Vagina (tissue), 2 donors: Measurements from ENCODE around the gene XPNPEP1. TPM values are rescaled to one million over a fixed set of nuclear protein-coding genes. Genes with fewer than 3 reads are reported as not detected.
"Not testable (repeated sequence)": the region's sequence is repeated elsewhere in the genome, so short reads cannot be mapped to it uniquely, and the experiment has no call there.

Experiments
- DNase-seq, 2 donors: peaks; one replicate each; pipeline ENCODE4 v3.0.0-alpha.2; 2017; ENCODE audit errors: extremely low spot score in 2 of 2
- H3K27ac ChIP-seq: fragments of 200-600 bp; sonication (generic); one replicate; pipeline ENCODE4 v1.5.1; 2019
- H3K27me3 ChIP-seq: fragments of 200-600 bp; sonication (generic); one replicate; pipeline ENCODE4 v1.5.1; 2019
- H3K36me3 ChIP-seq, 2 donors: fragments of 200-600 bp; sonication (generic); one replicate each; pipeline ENCODE4 v1.5.1; 2017 to 2019
- H3K4me1 ChIP-seq: fragments of 200-600 bp; sonication (generic); one replicate; pipeline ENCODE4 v1.5.1; 2019
- H3K4me3 ChIP-seq, 2 donors: fragments of 200-600 bp; sonication (generic); 1 replicate in 1 of 2; 2 replicates in 1 of 2; pipeline ENCODE4 v1.5.1; 2016 to 2019
- H3K9me3 ChIP-seq: fragments of 200-600 bp; sonication (generic); one replicate; pipeline ENCODE4 v1.5.1; 2019
- POLR2A ChIP-seq, 2 donors: fragments of 450-650 bp; IDR thresholded peaks; one replicate each; pipeline ENCODE4 v1.6.1; 2017; ENCODE audit warnings: antibody characterized with exemption in 2 of 2, mild to moderate bottlenecking in 2 of 2, moderate library complexity in 2 of 2
- POLR2AphosphoS5 ChIP-seq, 2 donors: sonication (generic); formaldehyde crosslinking; IDR thresholded peaks; one replicate each; pipeline ENCODE4 v1.9.0; 2017; ENCODE audit warnings: antibody characterized with exemption in 2 of 2, mild to moderate bottlenecking in 2 of 2, low read depth in 1 of 2; ENCODE audit not compliant: insufficient read depth in 1 of 2
- intact Hi-C: fragments of 100-400 bp; cut with DNase I; formaldehyde crosslinking; loops from one replicate; pipeline ENCODE4 v1.15.1; 2023
- total RNA-seq: library from RNA; depleted of rRNA; stranded (reverse); fragments of >200 nt; gene quantifications from one replicate; pipeline ENCODE4 v1.2.3, GENCODE V29; 2016
- TF ChIP-seq, protein P1 (sequence below), 3 experiments: fragments of 450-650 bp in 2 of 3; fragments of 200-600 bp in 1 of 3; sonication (generic) in 1 of 3; IDR thresholded peaks; one replicate each; pipeline ENCODE4 v1.5.1; 2017 to 2019; ENCODE audit warnings: antibody characterized with exemption in 3 of 3, mild to moderate bottlenecking in 2 of 3, moderate library complexity in 2 of 3

The XPNPEP1 gene
- total RNA-seq, 1 donor from 2014 or later = 90.4 TPM

DNA sequence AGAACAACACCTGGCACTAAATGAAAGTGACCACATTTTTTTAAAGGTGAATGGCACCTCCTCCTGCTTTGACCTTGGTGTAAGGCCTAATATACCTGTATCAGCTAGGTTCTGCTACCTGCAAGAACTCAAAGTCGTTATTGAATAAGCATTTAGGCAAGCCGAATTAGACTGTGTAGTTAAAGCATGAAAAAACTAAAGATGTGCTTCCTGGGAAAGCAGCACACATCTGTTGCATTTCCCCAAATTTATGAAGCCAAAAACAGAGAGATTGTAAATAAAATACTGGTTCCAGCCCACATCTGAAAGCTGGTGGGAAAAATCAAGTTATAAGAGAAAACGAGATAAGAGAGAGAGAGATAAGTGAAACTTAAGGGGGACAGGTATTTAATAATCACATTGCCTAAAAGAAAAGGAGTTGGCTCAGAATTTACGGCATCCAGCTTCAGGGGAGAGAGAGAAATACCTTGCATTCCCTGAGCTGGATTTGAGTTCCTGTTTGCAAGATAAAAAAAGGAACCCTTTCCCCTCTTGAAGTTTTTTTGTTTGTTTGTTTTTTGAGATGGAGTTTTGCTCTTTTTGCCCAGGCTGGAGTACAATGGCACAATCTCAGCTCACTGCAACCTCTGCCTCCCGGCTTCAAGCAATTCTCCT lies 1.8 kb upstream of the XPNPEP1 start:
- Histone ChIP-seq H3K9me3 (no peaks in the 10 kb centered on the region), H3K27me3 (no peaks in the 10 kb centered on the region), H3K27ac (no peak overlapping the region), H3K36me3 (no peaks in the 10 kb centered on the region), H3K4me1 (peaks cover 35% of the 10 kb centered on the region), H3K4me3 (no peak overlapping the region)
- intact Hi-C loops = no loop called here
- DNase-seq = no peak
- TF ChIP-seq, protein P1, sequence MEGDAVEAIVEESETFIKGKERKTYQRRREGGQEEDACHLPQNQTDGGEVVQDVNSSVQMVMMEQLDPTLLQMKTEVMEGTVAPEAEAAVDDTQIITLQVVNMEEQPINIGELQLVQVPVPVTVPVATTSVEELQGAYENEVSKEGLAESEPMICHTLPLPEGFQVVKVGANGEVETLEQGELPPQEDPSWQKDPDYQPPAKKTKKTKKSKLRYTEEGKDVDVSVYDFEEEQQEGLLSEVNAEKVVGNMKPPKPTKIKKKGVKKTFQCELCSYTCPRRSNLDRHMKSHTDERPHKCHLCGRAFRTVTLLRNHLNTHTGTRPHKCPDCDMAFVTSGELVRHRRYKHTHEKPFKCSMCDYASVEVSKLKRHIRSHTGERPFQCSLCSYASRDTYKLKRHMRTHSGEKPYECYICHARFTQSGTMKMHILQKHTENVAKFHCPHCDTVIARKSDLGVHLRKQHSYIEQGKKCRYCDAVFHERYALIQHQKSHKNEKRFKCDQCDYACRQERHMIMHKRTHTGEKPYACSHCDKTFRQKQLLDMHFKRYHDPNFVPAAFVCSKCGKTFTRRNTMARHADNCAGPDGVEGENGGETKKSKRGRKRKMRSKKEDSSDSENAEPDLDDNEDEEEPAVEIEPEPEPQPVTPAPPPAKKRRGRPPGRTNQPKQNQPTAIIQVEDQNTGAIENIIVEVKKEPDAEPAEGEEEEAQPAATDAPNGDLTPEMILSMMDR (IDR thresholded peaks at IDR 0.05) = no peak
- TF ChIP-seq POLR2A (IDR thresholded peaks at IDR 0.05) (no peak), POLR2AphosphoS5 (IDR thresholded peaks at IDR 0.05; ENCODE audit: insufficient read depth in 1 of 2, low read depth in 1 of 2) (no peak)

DNA sequence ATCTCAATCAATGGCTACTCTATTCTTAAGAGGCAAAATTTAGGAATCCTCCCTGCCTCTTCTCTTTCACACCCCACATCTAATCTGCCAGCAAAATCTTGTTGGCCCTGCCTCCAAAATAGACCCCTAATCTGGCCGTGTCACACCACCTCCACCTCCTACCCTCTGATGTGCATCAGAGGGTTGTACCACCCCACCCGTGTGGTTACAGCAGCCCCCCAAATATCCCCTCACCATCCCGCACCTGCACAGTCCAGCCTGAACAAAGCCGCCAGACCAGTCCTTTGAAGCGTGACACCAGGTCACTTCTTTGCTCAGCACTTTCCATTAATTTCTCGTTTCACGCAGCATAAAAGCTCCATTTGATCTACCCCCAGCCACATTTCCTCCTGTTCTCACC lies 776 bp upstream of the XPNPEP1 start:
- H3K27me3 ChIP-seq = no peaks in the 10 kb centered on the region
- peaks cover 29% of the 10 kb centered on the region for H3K4me1 ChIP-seq
- DNase-seq = no peak
- peak overlapping the region; percentile 84 to 99 for H3K4me3 ChIP-seq
- no peak for TF ChIP-seq POLR2AphosphoS5 (IDR thresholded peaks at IDR 0.05; ENCODE audit: insufficient read depth in 1 of 2, low read depth in 1 of 2)
- H3K36me3 ChIP-seq = no peaks in the 10 kb centered on the region
- peak overlapping the region; percentile 78 for H3K27ac ChIP-seq
- intact Hi-C loops = no loop called here
- no peaks in the 10 kb centered on the region for H3K9me3 ChIP-seq

DNA sequence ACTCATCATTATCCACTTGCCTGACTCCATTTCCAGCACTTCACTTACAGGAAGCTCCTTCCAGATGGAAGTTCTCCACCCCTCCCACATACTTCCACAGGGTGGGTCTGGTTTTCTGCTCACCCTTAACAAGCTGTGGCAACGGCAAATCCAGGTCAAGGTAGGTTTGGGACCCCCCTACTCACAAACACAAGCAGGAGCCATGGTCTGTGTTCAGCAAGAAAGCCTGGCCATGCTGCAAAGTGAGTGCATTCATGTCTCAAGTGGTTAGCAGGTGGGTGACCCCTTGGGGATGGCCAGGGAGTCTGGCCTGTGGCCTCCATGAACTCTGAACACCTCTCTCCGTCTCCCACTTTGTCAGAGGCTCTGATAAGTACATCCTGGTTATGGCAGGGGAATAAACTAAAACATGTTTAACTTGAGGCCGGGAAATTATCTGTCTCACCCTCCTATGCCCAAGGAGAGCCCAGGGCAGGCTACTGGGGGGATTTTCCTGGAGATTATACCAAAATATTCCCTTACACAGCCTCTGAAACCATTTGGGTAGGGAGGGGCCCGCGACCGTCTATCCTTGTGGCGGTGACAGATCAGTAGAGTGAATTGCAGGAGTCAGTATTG lies 844 bp downstream of the XPNPEP1 start:
- DNase-seq = no peak
- no peaks in the 10 kb centered on the region for H3K27me3 ChIP-seq
- TF ChIP-seq, protein P1 (IDR thresholded peaks at IDR 0.05) = no peak
- TF ChIP-seq POLR2AphosphoS5 (IDR thresholded peaks at IDR 0.05; ENCODE audit: insufficient read depth in 1 of 2, low read depth in 1 of 2) = no peak
- TF ChIP-seq POLR2A (IDR thresholded peaks at IDR 0.05) = no peak
- H3K4me1 ChIP-seq = peaks cover 29% of the 10 kb centered on the region
- peak overlapping the region; percentile 84 to 99 for H3K4me3 ChIP-seq
- peak overlapping the region; percentile 92 for H3K27ac ChIP-seq
- intact Hi-C loops = no loop called here
- no peaks in the 10 kb centered on the region for H3K9me3 ChIP-seq
- H3K36me3 ChIP-seq = no peaks in the 10 kb centered on the region

DNA sequence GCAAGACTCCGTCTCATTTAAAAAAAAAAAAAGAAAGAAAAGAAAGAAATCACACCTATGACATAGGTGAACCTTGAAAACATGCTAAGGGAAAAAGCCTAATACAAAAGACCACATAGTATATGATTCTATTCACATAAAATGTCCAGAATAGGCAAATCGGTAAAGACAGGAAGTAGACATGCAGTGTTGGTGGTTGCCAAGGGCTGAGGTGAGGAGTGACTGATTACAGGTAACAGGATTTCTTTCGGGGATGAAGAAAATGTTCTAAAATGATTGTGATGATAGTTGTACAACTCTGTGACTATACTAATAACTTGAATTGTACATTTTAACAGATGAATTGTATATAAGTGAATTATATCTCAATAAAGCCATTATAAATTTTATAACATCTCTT lies 3.3 kb downstream of the XPNPEP1 start:
- no peak for TF ChIP-seq POLR2AphosphoS5 (IDR thresholded peaks at IDR 0.05; ENCODE audit: insufficient read depth in 1 of 2, low read depth in 1 of 2)
- no peak for TF ChIP-seq POLR2A (IDR thresholded peaks at IDR 0.05)
- TF ChIP-seq, protein P1 (IDR thresholded peaks at IDR 0.05) = no peak
- Histone ChIP-seq H3K27ac (no peak overlapping the region), H3K4me3 (no peak overlapping the region), H3K9me3 (no peaks in the 10 kb centered on the region), H3K4me1 (peaks cover 34% of the 10 kb centered on the region), H3K36me3 (no peaks in the 10 kb centered on the region), H3K27me3 (no peaks in the 10 kb centered on the region)
- no peak for DNase-seq
- intact Hi-C loops = no loop called here

DNA sequence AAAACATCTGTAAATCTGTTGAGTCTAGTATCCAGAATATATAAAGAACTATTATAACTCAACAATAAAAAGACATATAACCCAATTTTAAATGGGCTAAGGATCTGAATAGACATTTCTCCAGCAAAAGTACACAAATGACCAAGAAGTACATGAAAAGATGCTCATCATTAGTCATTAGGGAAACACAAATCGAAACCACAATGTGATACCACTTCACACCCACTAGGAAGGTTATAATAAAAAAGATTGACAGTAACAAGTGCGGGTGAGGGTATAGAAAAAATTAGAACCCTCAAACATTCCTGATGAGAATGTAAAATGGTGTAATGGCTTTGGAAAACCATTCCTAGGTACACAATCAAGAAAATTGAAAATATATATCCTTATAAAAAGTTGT lies 4.1 kb downstream of the XPNPEP1 start:
- DNase-seq = no peak
- Histone ChIP-seq H3K9me3 (no peaks in the 10 kb centered on the region), H3K4me3 (no peak overlapping the region), H3K36me3 (no peaks in the 10 kb centered on the region), H3K27ac (no peak overlapping the region), H3K27me3 (no peaks in the 10 kb centered on the region), H3K4me1 (peaks cover 33% of the 10 kb centered on the region)
- intact Hi-C loops = no loop called here
- no peak for TF ChIP-seq POLR2AphosphoS5 (IDR thresholded peaks at IDR 0.05; ENCODE audit: insufficient read depth in 1 of 2, low read depth in 1 of 2)

DNA sequence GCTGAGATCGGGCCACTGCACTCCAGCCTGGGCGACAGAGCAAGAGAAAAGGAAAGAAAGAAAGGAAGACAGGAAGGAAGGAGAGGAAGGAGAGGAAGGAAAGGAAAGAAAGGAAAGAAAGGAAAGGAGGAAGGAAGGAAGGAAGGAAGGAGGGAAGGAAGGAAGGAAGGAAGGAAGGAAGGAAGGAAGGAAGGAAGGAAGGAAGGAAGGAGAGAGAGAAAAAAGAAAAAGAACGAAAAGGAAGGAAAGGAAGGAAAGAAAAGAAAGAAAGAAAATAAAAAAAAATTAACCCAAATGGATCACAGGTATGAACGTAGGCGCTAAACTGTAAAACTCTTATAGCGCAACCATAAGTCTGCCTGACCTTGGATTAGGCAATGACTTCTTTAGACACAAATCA lies 4.6 kb downstream of the XPNPEP1 start:
- H3K4me1 ChIP-seq = peaks cover 29% of the 10 kb centered on the region
- DNase-seq, H3K27me3 ChIP-seq, H3K36me3 ChIP-seq, intact Hi-C loops, H3K9me3 ChIP-seq, H3K27ac ChIP-seq, H3K4me3 ChIP-seq: not testable (repeated sequence)
